GM18498 (cell line): ENCODE data around the gene MLF2.
A peak's percentile ranks its signal among the peaks of the same experiment; 100 is the strongest.
"Not testable (repeated sequence)": the region's sequence is repeated elsewhere in the genome, so short reads cannot be mapped to it uniquely, and the experiment has no call there.

Experiments
- ATAC-seq: cut with Tn5 transposase; IDR thresholded peaks from one replicate; pipeline ENCODE4 v1.9.1; 2021; ENCODE audit warnings: mild to moderate bottlenecking, moderate library complexity; ENCODE audit not compliant: unreplicated experiment

MLF2 gene

DNA sequence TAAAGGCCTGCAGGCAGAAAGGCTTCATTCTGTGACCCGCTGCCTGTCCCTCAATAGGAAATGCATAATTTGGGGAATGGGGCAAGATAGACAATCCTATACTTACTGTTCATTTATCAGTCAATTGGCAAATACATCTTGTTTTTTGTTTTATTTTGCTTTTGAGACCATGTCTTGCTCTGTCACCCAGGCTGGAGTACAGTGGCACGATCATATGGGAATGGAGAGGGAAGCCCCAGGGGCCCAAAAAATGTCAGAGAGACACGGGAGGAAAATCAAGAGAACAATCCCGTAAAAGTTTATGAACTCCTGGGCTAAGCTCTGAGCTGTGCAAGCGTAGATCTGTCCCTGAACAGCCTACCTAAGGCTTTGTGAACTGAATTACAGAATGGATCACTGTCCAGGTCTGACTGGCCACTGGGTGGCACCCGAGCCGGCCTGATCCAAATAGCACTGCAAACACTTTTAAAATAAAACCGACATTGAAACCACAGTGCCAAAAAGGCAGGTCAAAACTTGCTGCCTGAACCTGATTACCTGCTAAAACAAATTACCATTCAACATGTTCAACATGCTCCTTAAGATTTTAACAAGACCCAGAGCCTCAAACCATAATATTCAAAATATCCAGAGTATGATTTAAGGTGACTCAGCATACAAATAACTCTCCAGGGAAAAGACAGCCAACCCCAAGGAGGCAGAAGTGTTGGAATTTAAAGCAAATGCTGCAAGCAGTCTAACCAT is 17.3 kb downstream of the MLF2 start:
- ATAC-seq, result peak; percentile 60

DNA sequence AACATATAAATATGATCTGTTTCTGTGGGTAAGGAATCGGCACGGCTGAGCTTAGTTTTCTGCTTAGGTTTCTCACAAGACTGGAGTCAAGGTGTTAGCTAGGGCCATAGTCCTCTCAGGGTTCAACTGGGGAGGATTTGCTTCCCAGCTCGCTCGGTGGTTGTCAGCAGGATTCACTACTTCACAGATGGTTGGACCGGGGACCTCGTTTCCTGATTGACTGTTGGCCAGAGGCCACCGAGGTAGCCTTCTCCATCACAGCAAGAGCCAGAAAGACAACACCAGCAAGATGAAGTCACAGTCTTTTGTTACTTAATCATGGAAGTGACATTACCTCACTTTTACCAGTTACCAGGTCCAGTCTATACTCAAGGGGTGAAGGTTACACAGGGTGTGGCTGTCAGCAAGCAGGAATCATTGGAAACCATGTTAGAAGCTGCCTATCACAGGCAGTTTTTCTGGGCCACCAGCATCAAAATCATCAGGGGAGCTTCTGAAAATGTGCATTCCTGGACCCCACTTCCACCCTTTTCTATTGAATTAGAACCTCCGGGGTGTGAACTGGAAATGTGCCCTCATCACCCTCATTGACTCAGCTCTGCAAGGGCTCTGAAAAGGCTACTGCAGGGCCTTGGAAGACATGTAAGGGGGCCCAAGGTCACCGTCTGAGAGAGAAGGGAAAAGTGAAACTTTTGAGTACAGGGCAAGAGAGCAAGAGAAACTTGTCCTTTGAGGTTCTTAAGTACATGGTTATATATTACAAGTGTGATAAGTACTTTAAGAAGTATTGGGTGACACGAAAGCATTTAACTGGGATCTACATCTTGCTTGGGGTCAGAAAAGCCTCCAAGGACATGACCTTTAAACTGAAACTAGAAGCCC is 18.2 kb downstream of the MLF2 start:
- no peak for ATAC-seq

DNA sequence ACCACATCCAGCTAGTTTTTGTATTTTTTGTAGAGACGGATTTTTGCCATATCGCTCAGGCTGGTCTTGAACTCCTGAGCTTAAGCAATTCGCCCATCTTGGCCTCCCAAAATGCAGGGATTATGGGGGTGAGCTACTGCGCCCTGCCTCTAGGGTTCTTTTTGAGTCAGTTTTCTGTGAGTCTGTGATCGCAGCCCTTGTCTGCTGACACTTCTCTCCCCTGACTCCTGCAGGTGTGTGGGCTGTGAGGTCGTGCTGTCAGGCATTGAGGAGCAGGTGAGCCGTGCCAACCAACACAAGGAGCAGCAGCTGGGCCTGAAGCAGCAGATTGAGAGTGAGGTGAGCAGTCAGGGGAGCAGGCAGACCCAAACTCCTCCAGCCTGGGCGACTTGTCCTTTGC is 22.8 kb downstream of the MLF2 start:
- no peak for ATAC-seq

DNA sequence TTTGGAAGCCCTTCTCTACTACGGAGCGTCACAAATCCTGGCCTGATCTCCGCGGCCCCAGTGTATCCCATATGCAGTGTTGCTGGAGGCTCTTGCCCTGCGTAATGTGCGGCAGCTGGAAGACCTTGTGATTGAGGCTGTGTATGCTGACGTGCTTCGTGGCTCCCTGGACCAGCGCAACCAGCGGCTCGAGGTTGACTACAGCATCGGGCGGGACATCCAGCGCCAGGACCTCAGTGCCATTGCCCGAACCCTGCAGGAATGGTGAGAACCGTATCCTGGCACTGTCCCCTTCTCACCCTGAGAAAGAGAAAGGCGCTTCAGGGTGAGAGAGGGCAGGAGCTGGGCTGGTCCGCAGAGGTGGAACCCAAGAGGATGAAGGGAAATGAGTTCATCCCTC is 23.8 kb downstream of the MLF2 start:
- no peak for ATAC-seq

DNA sequence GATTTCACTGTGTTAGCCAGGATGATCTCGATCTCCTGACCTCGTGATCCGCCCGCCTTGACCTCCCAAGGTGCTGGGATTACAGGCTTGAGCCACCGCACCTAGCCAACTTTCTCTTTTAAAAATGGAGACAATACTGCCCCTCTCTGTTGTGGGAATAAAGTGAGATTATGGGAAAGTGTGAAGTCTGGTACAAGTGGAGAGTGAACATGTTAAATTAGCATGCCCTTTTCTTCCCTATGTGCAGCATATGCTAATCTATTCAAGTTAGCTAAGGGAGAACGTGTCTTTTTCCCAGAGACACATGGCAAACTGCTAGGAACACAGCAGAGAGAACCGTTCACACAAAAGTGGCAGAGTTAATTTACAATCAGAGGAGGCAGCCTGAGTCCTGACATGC is 27.6 kb downstream of the MLF2 start:
- no peak for ATAC-seq

DNA sequence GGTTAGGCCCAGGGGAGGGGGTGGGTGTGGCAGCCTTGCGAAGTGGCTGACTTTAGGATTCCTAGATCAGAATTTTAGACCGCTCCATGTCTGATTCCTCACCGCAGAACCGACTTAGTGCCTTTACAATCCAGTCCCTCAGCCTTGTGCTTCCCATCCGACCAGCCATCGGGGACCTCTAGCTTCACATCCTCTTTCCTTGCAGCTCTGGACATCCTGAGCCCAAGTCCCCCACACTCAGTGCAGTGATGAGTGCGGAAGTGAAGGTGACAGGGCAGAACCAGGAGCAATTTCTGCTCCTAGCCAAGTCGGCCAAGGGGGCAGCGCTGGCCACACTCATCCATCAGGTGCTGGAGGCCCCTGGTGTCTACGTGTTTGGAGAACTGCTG is 28.5 kb downstream of the MLF2 start:
- peak; percentile 29 for ATAC-seq

DNA sequence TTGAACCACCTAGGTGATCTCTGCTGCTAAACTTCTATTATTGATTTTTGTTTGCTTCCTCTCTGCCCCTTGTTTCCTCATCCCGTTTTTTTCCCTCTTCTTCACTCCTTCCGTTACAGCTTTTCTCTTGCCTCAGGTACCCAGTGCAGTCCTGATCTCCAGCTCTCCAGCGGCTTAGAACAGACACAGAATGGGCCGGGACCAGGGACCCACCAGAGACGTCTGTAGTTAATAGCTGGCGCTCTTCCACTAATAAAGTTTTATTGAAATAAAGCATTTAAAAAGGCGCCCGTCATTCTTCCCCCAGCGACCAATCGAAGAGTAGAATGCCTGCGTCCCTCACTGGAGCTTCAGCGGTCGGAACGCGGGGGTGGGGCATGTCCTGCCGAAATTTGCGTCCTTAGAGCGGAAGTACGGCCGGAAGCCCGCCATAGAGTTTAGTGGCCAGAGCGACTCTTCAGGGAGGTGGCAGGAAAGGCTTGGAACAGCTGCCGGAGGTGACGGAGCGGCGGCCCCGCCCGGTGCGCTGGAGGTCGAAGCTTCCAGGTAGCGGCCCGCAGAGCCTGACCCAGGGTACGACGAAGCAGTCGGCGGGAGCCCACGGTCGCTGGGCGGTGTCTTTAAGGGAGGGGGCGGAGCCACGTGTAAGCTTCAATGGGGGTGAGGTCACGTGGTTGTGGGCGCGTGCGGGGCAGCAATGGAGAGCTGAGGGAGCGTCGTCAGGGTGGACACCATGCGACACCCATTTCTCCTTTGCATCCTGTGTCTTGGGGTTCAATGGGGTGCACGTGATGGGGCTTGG is 29.1 kb downstream of the MLF2 start, which contains the start of gene COPS7A:
Gene COPS7A (plus strand): TSS at position 440 of the 802 bp plus-strand sequence. CDS start 611 bp downstream, outside the sequence.
- peak; percentile 92 for ATAC-seq

DNA sequence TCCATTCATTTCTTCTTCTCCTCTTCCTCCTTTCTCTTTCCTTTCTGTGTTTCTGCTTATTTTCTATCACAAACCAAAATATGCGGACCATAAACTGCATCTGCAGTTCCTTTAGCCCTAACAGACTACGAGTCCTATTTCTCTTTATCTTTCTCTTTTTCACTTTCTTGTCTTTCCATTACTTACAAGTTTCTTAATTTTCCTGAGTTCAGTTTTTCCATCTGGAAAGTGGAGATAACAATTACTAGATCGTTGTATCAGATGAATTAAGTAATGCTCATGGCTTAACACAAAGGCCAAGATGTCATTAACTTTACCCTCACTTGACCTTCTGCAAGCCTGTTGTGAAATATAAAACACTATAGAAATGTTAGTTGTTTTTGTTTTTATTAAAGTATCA is 30.1 kb downstream of the MLF2 start:
- ATAC-seq, result no peak

DNA sequence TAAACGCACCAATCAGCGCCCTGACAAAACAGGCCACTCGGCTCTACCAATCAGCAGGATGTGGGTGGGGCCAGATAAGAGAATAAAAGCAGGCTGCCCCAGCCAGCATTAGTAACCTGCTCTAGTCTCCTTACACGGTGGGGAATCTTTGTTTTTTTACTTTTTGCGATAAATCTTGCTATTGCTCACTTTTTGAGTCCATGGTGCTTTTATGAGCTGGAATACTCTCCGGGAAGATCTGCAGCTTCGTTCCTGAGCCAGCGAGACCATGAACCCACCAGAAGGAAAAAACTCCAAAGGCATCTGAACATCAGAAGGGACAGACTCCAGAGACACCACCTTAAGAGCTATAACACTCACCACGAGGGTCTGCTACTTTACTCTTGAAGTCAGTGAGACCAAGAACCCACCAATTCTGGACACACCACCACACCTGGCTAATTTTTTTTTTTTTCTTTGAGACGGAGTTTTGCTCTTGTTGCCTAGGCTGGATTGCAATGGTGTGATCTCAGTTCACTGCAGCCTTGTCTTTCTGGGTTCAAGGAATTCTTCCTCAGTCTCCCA is 36.0 kb downstream of the MLF2 start:
- no peak for ATAC-seq

DNA sequence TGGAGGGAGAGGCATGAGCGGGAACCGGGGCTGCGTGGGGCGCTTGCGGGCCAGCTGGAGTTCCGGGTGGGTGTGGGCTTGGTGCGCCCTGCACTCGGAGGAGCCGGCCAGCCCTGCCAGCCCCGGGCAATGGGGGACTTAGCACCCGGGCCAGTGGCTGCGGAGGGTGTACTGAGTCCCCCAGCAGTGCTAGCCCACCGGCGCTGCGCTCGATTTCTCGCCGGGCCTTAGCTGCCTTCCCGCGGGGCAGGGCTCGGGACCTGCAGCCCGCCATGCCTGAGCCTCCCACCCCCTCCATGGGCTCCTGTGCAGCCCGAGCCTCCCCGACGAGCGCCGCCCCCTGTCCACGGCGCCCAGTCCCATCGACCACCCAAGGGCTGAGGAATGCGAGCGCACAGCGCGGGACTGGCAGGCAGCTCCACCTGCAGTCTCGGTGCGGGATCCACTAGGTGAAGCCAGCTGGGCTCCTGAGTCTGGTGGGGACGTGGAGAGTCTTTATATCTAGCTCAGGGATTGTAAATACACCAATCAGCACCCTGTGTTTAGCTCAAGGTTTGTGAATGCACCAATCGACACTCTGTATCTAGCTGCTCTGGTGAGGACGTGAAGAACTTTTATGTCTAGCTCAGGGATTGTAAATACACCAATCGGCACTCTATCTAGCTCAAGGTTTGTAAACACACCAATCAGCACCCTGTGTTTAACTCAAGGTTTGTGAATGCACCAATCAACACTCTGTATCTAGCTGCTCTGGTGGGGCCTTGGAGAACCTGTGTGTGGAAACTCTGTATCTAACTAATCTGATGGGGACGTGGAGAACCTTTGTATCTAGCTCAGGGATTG is 36.7 kb downstream of the MLF2 start:
- not testable (repeated sequence) for ATAC-seq

DNA sequence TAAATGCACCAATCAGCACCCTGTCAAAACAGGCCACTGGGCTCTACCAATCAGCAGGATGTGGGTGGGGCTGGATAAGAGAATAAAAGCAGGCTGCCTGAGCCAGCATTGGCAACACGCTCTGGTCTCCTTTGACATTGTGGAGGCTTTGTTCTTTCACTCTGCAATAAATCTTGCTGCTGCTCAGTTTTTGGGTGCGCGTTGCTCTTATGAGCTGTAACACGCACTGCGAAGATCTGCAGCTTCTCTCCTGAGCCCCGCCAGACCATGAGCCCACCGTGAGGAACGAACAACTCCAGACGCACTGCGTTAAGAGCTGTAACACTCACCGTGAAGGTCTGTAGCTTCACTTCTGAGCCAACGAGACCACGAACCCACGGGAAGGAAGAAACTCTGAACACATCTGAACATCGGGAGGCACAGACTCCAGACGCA is 44.0 kb downstream of the MLF2 start:
- no peak for ATAC-seq

DNA sequence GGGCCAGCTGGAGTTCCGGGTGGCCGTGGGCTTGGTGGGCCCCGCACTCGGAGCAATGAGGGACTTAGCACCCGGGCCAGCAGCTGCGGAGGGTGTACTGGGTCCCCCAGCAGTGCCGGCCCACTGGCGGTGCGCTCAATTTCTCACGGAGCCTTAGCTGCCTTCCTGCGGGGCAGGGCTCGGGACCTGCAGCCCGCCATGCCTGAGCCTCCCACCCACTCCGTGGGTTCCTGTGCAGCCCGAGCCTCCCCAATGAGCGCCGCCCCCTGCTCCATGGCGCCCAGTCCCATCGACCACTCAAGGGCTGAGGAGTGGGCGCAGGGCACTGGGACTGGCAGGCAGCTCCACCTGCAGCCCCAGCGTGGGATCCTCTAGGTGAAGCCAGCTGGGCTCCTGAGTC is 44.6 kb downstream of the MLF2 start:
- not testable (repeated sequence) for ATAC-seq

DNA sequence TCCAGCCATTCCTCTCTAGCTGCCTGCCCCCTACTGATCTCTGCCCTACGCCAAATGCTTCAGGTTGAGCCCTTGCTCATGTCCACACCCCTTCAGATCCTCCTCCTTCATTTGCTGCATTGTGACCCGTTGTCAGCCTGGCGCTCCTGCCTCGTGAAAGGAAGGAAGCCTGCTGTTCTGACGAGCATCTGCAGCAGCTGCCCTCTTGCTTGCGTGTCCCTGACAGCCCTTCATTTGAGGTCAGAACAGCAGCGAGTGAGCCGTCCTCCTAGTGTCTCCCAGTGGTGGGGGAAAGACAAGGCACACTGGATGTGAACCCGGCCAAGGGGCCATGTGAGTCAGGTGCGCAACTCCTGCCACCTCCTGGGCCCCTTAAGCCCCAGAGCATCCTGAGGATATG is 49.3 kb downstream of the MLF2 start:
- no peak for ATAC-seq

DNA sequence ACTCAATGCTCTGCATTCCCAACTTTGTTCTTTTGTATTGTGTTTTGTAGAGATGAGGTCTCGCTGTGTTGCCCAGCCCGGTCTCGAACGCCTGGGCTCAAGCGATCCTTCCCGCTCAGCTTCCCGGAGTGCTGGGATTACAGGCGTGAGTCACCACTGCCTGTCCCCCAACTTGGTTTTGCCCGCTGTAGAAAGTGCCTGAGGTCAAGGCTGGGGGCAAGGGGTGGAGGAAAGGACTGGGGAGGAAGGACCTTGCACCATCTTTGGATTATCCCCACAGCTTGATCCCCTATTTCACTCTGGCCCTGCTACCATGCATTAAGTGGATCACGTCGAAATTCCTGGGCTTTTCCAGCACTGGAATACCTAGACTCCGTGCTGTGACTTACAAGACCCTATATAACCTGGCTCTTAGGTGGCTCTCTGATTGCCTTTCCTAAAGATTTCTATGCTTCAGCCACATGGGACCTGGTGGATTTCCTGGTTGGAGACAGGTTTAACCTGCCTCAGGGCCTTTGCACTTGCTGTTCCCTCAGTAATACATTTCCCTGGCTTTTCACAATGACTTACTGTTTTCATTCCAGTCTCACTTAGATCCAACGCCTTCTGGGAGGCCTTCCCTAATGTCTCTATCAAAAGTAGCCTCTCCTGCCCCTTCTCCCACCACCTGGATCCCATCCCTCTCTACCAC is 51.7 kb downstream of the MLF2 start:
- no peak for ATAC-seq

DNA sequence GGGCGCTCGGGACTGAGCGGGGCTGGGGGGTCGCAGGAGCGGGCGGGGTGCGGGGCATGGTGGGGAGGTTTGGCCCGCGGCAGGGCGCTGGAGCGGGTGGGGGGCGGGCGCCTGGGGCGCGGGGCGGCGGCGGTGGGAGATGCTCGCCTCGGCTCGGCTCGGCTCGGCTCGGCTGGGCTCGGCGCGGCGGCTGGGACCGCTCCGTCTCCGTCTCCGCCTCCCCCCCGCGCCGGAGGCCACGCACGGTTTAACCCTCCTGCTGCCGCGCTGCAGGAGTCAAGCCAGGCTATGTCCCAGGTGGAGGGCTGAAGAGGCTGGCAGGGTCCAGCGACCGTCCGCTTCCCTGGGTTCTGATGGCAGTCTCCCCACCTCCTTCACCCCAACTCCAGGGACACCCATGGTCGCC is 52.3 kb downstream of the MLF2 start, which contains the start of gene PIANP:
Gene PIANP (minus strand): TSS at position 170 of the 406 bp plus-strand sequence. CDS start 2,754 bp downstream, outside the sequence.
- no peak for ATAC-seq

DNA sequence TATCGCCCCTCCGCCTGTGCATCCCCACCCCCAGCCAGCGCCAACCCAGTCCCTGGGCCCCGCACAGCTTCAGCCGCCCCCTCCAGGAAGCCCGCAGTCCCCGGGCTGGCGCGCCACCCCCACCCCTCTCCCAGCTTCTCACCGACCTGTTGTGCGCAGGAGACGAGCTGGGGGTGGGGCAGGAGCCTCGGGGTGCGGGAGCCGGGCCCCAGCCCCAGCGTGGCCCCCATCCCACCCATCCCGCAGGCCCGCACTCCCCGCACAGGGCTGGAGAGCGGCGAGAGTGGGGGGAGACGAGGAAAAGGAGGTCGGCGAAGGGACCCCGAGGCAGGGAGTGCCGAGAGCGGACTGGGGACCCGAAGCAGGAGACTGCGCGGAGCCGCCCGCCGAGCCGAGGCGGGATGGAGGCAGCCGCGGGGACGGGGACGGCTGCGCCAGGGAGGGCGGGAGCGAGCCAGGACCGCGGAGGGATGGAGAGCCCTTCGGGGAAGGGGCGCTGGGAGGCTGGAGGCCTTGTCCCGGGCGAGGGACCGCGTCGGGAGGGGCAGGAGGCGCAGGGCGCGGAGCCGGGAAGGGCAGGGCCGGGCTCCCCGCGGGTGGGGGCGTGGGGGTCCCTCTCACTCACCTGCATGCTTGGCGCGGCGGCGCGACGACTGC is 52.8 kb downstream of the MLF2 start:
- no peak for ATAC-seq

DNA sequence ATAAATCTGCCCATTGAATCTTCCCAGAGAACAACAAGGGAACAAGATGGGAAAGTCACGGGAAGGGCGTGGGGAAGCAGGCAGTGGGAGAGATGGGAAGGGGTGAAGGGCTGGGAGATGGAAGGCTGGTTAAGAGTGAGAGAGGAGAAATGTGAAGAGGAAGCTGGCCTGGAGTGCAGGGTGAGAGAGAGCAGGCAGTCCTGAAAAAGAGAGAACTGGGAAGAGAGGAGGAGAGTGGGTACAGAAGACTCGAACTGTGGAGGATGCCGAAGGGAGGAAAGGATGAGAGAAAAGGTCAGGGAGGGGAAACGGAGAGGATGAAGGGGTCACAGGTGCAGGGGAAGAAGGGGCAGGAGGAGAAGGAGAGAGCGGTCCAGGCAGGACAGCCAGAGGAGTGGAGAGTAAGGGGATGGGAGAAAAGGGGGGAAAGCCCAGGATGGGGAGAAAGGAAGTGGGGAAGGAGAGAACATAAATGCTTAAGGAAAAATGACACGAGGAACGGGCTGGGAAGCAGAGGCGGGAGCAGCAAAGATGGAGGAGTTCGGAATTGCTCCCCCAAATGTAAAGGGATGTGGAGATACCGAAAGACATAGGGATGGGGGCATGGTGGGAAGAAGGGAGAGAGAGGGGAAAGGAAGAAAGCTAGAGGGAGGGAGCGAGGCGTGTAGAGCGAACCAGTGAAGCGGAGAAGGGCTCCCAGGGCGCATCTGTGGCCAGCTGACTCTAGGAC is 53.5 kb downstream of the MLF2 start:
- no peak for ATAC-seq
